NCI-H748 (cell line): Measurements from ENCODE around the gene MMP17.

Experiments used
- DNase-seq: peaks from one replicate; lab custom pipeline; 2025; ENCODE audit not compliant: unreplicated experiment; lab: John Stamatoyannopoulos, UW

MMP17 gene

GRCh38 chr12:131847456-131847855 lies 19.3 kb downstream of the MMP17 start:
- DNase-seq, result no peak

- no peak for DNase-seq
These were observed 20.6 kb downstream of the MMP17 start for GRCh38 chr12:131848753-131849152.

- no peak for DNase-seq
These were observed 21.7 kb downstream of the MMP17 start for GRCh38 chr12:131849700-131850553.

DNA sequence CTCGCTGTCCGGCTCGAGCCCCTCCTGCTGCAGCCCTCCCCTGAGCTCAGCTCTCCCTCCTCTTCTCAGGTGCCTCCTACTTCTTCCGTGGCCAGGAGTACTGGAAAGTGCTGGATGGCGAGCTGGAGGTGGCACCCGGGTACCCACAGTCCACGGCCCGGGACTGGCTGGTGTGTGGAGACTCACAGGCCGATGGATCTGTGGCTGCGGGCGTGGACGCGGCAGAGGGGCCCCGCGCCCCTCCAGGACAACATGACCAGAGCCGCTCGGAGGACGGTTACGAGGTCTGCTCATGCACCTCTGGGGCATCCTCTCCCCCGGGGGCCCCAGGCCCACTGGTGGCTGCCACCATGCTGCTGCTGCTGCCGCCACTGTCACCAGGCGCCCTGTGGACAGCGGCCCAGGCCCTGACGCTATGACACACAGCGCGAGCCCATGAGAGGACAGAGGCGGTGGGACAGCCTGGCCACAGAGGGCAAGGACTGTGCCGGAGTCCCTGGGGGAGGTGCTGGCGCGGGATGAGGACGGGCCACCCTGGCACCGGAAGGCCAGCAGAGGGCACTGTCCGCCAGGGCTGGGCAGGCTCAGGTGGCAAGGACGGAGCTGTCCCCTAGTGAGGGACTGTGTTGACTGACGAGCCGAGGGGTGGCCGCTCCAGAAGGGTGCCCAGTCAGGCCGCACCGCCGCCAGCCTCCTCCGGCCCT lies 22.8 kb downstream of the MMP17 start:
- peak; percentile 71 for DNase-seq

- no peak for DNase-seq
These were observed 23.8 kb downstream of the MMP17 start for GRCh38 chr12:131851741-131852550.

DNA sequence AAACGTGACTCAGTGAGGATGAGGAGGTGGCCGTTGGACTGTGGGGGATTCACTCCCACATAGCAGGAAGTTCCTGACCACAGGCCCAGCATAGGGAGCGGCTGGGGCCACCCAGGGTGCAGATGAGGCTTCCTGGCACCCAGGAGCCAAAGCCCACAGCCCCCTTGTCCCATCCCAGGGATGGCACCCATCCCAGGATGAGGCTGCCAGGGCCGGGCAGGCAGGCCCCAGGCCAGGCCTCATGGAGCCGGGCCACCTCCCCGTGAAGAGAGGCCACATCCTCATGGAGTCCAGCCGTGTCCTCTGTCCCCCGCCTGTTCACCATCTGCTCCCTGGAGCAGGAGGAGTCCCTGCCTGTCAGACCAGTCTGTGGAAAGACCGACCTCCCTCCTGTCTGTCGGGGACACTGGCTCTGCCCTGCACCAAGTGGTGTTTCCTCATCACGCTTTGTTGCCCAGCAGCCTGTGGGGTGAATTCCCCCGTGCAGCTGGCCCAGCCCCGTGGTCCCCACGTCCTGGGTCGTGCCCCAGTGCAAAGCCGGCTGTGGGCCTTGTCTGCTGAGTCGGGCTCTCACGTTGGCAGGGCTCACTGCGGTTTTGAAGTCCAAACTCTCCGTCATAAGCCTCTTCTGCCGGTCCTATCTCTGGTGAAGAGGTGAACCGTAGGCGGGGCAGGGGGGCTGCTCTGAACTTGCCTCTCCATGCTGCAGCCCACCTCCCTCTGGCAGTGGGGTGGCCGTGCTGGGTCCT lies 24.5 kb downstream of the MMP17 start:
- no peak for DNase-seq

- no peak for DNase-seq
These were observed 25.9 kb downstream of the MMP17 start for GRCh38 chr12:131853832-131854797.

DNA sequence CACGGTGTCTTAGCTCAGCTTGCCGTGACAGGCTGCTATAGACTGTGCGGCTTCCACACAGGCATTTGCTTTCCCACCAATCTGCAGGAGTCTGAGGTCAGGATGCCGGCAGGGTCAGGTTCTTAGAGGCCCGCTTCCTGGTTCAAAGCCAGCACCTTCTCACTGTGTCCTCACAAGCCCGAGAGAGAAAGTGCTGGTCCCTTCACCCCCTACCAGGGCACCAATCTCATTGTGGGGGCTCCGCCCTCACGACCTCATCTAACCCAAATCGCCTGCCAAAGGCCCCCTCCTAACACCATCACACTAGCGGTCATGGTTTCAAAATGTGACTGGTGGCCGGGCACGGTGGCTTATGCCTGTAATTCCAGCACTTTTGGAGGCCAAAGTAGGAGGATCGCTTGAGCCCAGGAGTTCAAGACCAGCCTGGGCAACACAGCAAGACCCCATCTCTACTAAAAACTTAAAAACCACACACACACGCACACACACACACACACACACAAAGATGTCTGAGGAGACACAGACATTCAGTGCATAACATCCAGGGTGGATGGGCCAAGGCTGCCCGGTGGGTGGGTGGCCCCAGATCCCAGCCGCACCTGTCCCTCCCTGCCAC lies 26.8 kb downstream of the MMP17 start:
- DNase-seq, result no peak

DNA sequence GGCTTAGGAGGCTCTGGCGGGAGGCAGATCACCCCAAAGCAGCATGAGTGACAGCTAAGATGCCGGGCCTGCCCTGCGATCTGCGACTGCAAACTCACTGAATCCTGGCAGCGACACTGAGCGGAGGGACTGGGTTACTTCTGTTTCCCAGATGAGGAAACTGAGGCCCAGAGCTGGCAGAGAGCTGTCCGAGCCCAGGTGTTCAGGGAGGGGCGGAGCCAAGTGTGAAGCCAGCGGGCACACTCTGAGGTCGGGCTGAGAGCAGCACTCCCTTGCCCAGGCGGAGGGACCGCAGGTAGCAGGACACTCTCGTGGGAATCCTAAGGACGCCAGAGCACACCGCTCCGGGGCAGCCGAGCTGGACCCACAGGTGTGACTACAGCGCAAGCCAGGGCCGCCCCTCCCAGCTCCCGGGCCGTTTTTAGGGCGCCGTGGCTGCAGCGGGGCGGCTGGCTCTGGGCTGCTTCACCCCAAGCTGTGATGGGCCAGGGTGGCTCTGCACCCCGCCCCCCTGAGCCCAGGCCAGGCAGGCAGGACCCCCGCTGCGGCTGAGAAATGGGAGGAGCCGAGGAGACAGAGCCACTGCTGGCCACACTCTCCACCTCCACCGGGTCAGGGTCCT lies 27.4 kb downstream of the MMP17 start:
- no peak for DNase-seq

- DNase-seq, result no peak
These were observed 28.3 kb downstream of the MMP17 start for GRCh38 chr12:131856366-131857097.

- DNase-seq, result no peak
These were observed 30.0 kb downstream of the MMP17 start for GRCh38 chr12:131857908-131858850.

- peak; percentile 93 for DNase-seq
These were observed 32.5 kb downstream of the MMP17 start for GRCh38 chr12:131860472-131861260.

DNA sequence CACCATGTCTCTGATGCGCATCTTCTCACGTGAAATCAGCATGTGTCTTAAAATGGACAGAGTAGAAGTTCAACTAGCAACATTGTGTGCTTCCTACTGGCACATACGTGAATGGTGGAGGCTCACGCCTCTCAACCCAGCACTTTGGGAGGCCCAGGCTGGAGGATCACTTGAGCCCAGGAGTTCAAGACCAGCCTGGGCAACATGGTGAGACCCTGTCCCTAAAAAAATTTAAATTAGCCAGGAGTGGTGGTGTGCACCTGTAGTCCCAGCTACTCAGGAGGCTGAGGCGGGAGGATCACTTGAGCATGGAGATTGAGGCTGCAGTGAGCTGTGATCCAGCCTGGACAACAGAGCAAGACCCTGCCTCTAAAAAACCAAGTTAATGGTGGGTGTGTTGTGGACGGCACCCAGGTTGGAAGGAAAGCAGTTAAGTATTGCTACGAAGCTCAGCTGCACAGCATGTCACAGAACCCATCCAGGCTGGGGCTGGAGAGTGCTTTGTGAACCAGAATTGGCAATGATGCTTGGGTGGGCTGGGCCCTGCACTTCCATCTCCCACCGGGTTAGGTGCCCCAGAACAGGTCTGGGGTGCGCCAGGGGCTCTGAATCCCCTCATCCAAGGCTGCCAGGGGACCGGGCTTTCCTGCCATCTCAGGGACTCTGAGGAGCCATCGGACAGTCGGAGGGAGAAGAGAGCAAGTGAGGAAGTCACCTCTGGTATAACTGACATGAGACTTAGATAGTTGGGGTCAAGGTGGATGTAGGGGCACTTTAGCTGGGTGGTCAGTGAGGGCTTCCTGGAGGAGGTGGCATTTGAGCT lies 33.3 kb downstream of the MMP17 start:
- no peak for DNase-seq

GRCh38 chr12:131862084-131862441 lies 33.9 kb downstream of the MMP17 start:
- DNase-seq, result no peak

GRCh38 chr12:131862600-131862993 lies 34.4 kb downstream of the MMP17 start:
- DNase-seq, result no peak
